Measurements from ENCODE around the gene LMO1. TPM values are rescaled to one million over a fixed set of nuclear protein-coding genes. Genes with fewer than 3 reads are reported as not detected.

Gene LMO1
- total RNA-seq, 1 experiment from 2014 or later: 0.27 TPM

DNA sequence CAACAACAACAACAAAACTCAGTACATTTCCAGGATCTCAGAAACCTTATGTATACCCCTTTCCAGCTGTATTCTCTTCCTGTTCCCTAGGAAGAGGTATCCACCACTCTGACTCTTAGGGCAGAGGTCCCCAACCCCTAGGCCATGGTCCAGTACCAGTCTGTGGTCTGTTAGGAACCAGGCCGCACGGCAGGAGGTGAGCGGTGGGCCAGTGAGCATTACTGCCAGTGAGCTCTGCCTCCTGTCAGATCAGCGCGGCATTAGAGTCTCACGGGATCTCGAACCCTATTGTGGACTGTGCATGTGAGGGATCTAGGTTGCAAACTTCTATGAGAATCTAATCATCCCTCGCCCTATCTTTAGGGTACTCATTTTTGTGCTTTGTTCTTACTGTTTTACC lies 43.9 kb upstream of the LMO1 start (continued):
- TF ChIP-seq, protein P1, sequence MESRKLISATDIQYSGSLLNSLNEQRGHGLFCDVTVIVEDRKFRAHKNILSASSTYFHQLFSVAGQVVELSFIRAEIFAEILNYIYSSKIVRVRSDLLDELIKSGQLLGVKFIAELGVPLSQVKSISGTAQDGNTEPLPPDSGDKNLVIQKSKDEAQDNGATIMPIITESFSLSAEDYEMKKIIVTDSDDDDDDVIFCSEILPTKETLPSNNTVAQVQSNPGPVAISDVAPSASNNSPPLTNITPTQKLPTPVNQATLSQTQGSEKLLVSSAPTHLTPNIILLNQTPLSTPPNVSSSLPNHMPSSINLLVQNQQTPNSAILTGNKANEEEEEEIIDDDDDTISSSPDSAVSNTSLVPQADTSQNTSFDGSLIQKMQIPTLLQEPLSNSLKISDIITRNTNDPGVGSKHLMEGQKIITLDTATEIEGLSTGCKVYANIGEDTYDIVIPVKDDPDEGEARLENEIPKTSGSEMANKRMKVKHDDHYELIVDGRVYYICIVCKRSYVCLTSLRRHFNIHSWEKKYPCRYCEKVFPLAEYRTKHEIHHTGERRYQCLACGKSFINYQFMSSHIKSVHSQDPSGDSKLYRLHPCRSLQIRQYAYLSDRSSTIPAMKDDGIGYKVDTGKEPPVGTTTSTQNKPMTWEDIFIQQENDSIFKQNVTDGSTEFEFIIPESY (IDR thresholded peaks at IDR 0.05; ENCODE audit: extremely low read depth, insufficient replicate concordance, low read length): no peak
- no peak for TF ChIP-seq ELF1 (IDR thresholded peaks at IDR 0.05; ENCODE audit: borderline replicate concordance, low read depth)

DNA sequence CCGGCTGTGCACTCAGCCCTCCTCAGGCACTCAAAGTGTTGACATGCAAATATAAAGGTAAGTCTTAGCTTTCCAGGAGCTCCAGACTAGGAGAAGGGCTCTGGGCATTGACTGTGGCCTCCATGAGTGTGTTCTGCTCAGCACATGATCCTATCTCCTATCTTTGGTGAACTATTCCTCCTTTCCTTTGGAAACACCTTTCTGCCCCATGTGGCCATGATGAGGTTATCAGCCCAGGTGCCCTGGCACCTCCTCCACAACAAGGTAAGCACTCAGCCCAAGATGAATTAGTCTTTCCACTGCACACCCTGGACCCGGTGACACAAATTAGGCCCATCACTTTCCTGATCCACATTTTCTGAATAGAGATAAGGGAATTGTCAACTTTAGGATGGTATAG lies 37.9 kb upstream of the LMO1 start:
- Histone ChIP-seq H3K4me2 (ENCODE audit: low read length) (no peak overlapping the region), H3K36me3 (ENCODE audit: control insufficient read depth in 1 of 2, insufficient read depth in 2 of 2, low read length in 2 of 2) (no peaks in the 10 kb centered on the region), H3K9me3 (ENCODE audit: control insufficient read depth in 1 of 2, insufficient read depth in 1 of 2, low read depth in 1 of 2, low read length in 2 of 2) (peaks cover 0 to 5% of the 10 kb centered on the region in 2 experiments; a peak in 1 of 4 replicates), H3K27ac (ENCODE audit: low read depth, low read length) (no peak overlapping the region), H3K9ac (ENCODE audit: low read length) (no peak overlapping the region), H3K79me2 (ENCODE audit: insufficient read depth, low read length) (no peaks in the 10 kb centered on the region), H3K9me2 (ENCODE audit: insufficient read depth) (no peaks in the 10 kb centered on the region), H2AFZ (ENCODE audit: low read depth, low read length, poor library complexity, severe bottlenecking) (no peak overlapping the region), H4K20me1 (ENCODE audit: insufficient read depth) (no peaks in the 10 kb centered on the region), H3K4me1 (ENCODE audit: control insufficient read depth in 1 of 2, insufficient read depth in 2 of 2, low read length in 2 of 2) (no peaks in the 10 kb centered on the region), H3K4me3 (replicated peaks in 1 of 2; ENCODE audit: low read depth in 1 of 2, low read length in 2 of 2) (no peak overlapping the region), H3K27me3 (ENCODE audit: insufficient read depth, low read length) (no peaks in the 10 kb centered on the region)
- CTCF ChIA-PET: interaction anchor here (2.1 kb wide), 1 partner anchor 38 kb away, joined by 6 read pairs; the partner anchor contains the start of gene LMO1
- RAD21 ChIA-PET (ENCODE audit: low non-redundant PET in 1 of 2, low total read pairs in 2 of 2, uncharacterized antibody in 2 of 2, unreplicated experiment in 2 of 2): no interaction called here
- ATAC-seq (peak; percentile 78), DNase-seq (ENCODE audit: low read depth, low spot score) (no peak)
- no TSS peak for BruUV-seq (replicated peaks)
- POLR2A ChIA-PET: no interaction called here
- intact Hi-C loops (cut with micrococcal nuclease): no loop called here
- TF ChIP-seq FOSL1 (IDR thresholded peaks at IDR 0.05; ENCODE audit: low read depth) (no peak), CEBPB (IDR thresholded peaks at IDR 0.05; ENCODE audit: low read depth) (no peak)
- TF ChIP-seq, protein P2, sequence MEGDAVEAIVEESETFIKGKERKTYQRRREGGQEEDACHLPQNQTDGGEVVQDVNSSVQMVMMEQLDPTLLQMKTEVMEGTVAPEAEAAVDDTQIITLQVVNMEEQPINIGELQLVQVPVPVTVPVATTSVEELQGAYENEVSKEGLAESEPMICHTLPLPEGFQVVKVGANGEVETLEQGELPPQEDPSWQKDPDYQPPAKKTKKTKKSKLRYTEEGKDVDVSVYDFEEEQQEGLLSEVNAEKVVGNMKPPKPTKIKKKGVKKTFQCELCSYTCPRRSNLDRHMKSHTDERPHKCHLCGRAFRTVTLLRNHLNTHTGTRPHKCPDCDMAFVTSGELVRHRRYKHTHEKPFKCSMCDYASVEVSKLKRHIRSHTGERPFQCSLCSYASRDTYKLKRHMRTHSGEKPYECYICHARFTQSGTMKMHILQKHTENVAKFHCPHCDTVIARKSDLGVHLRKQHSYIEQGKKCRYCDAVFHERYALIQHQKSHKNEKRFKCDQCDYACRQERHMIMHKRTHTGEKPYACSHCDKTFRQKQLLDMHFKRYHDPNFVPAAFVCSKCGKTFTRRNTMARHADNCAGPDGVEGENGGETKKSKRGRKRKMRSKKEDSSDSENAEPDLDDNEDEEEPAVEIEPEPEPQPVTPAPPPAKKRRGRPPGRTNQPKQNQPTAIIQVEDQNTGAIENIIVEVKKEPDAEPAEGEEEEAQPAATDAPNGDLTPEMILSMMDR (IDR thresholded peaks at IDR 0.05 in 2 of 3, conservative IDR thresholded peaks at IDR 0.05 in 1 of 3; ENCODE audit: borderline replicate concordance in 1 of 3, insufficient read depth in 1 of 3, low read depth in 2 of 3, low read length in 2 of 3): peak in 1 of 3 experiments; percentile 6; a peak in 1 of 6 replicates
- TF ChIP-seq, protein P3, sequence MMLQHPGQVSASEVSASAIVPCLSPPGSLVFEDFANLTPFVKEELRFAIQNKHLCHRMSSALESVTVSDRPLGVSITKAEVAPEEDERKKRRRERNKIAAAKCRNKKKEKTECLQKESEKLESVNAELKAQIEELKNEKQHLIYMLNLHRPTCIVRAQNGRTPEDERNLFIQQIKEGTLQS (IDR thresholded peaks at IDR 0.05): no peak

Data from HCT116 (cell line).